Measurements from ENCODE around the gene LGALS8.

LGALS8 gene

GRCh38 chr1:236589531-236589930 lies 65.7 kb downstream of the LGALS8 start:
- no peak for TF ChIP-seq CTCF (IDR thresholded peaks at IDR 0.05; ENCODE audit: insufficient read depth, low read length, poor library complexity, severe bottlenecking)
- H3K4me3 ChIP-seq (replicated peaks; ENCODE audit: low read depth, low read length), result no peak overlapping the region
- DNase-seq (ENCODE audit: extremely low read depth, insufficient read length), result no peak
- no peaks in the 10 kb centered on the region for H3K27me3 ChIP-seq (replicated peaks; ENCODE audit: control insufficient read depth, insufficient read depth, low read length)
- peaks cover 4% of the 10 kb centered on the region for H3K36me3 ChIP-seq (ENCODE audit: control insufficient read depth, insufficient read depth, low read length)

GRCh38 chr1:236590553-236591150 lies 66.9 kb downstream of the LGALS8 start:
- H3K36me3 ChIP-seq (ENCODE audit: control insufficient read depth, insufficient read depth, low read length), result peaks cover 3% of the 10 kb centered on the region
- no peak for DNase-seq (ENCODE audit: extremely low read depth, insufficient read length)
- TF ChIP-seq CTCF (IDR thresholded peaks at IDR 0.05; ENCODE audit: insufficient read depth, low read length, poor library complexity, severe bottlenecking), result no peak

GRCh38 chr1:236602171-236602570 lies 78.4 kb downstream of the LGALS8 start:
- H3K36me3 ChIP-seq (ENCODE audit: control insufficient read depth, insufficient read depth, low read length), result no peaks in the 10 kb centered on the region; the same call in 1 of the 2 replicates
- no peaks in the 10 kb centered on the region for H3K27me3 ChIP-seq (replicated peaks; ENCODE audit: control insufficient read depth, insufficient read depth, low read length)
- no peak for TF ChIP-seq CTCF (IDR thresholded peaks at IDR 0.05; ENCODE audit: insufficient read depth, low read length, poor library complexity, severe bottlenecking)
- no peak overlapping the region for H3K4me3 ChIP-seq (replicated peaks; ENCODE audit: low read depth, low read length)
- DNase-seq (ENCODE audit: extremely low read depth, insufficient read length), result no peak

More at GRCh38 chr1:236590553-236591150, 66.9 kb downstream of the LGALS8 start:
- Histone ChIP-seq H3K4me3 (replicated peaks; ENCODE audit: low read depth, low read length) (no peak overlapping the region), H3K27me3 (replicated peaks; ENCODE audit: control insufficient read depth, insufficient read depth, low read length) (no peaks in the 10 kb centered on the region)

Measured in GM06990 (cell line).